GM23248 (cell line): ENCODE results near the gene CEACAM19. TPM values are rescaled to one million over a fixed set of nuclear protein-coding genes. Genes with fewer than 3 reads are reported as not detected.

Experiments
- DNase-seq: peaks from one replicate; pipeline ENCODE4 v3.0.0-alpha.2; 2015
- H2AFZ ChIP-seq: fragments of 200-600 bp; sonication (generic); 2 replicates; pipeline ENCODE4 v1.6.1; 2016; ENCODE audit warnings: antibody characterized with exemption
- H3F3A ChIP-seq: fragments of 200-600 bp; sonication (generic); 2 replicates; pipeline ENCODE4 v1.6.1; 2016; ENCODE audit warnings: mild to moderate bottlenecking, antibody characterized with exemption, mixed run types; ENCODE audit not compliant: insufficient read depth
- H3K27ac ChIP-seq: fragments of 200-600 bp; sonication (generic); 2 replicates; pipeline ENCODE4 v1.5.1; 2016; ENCODE audit warnings: mild to moderate bottlenecking
- H3K27me3 ChIP-seq: fragments of 200-600 bp; sonication (generic); replicated peaks from 2 replicates; pipeline ENCODE4 v1.6.1; 2016; ENCODE audit warnings: mild to moderate bottlenecking; ENCODE audit not compliant: insufficient read depth
- H3K36me3 ChIP-seq: fragments of 200-600 bp; sonication (generic); 2 replicates; pipeline ENCODE4 v1.6.1; 2016; ENCODE audit warnings: low read depth, mild to moderate bottlenecking
- H3K4me1 ChIP-seq: fragments of 200-600 bp; sonication (generic); 2 replicates; pipeline ENCODE4 v1.6.1; 2016; ENCODE audit warnings: mild to moderate bottlenecking; ENCODE audit not compliant: insufficient read depth
- H3K4me2 ChIP-seq: fragments of 200-600 bp; sonication (generic); one replicate; pipeline ENCODE4 v1.6.1; 2016; ENCODE audit warnings: mild to moderate bottlenecking; ENCODE audit not compliant: unreplicated experiment
- H3K4me3 ChIP-seq: fragments of 200-600 bp; sonication (generic); 2 replicates; pipeline ENCODE4 v1.5.1; 2016; ENCODE audit warnings: mild to moderate bottlenecking
- H3K79me2 ChIP-seq: fragments of 200-600 bp; sonication (generic); 2 replicates; pipeline ENCODE4 v1.6.1; 2016; ENCODE audit warnings: mild to moderate bottlenecking; ENCODE audit not compliant: insufficient read depth
- H3K9ac ChIP-seq: fragments of 200-600 bp; sonication (generic); 2 replicates; pipeline ENCODE4 v1.6.1; 2016; ENCODE audit warnings: mild to moderate bottlenecking
- H3K9me2 ChIP-seq: fragments of 200-600 bp; sonication (generic); 2 replicates; pipeline ENCODE4 v1.6.1; 2016; ENCODE audit warnings: mixed run types, mild to moderate bottlenecking, moderate library complexity; ENCODE audit not compliant: insufficient read depth
- H3K9me3 ChIP-seq: fragments of 200-600 bp; sonication (generic); one replicate; pipeline ENCODE4 v1.6.1; 2017; ENCODE audit warnings: low read depth
- H4K20me1 ChIP-seq: fragments of 200-600 bp; sonication (generic); 2 replicates; pipeline ENCODE4 v1.6.0; 2016; ENCODE audit not compliant: insufficient read depth
- EZH2 ChIP-seq: fragments of 200-600 bp; sonication (generic); IDR thresholded peaks from 2 replicates; pipeline ENCODE4 v1.6.1; 2018; ENCODE audit warnings: antibody characterized with exemption, mild to moderate bottlenecking; ENCODE audit not compliant: insufficient read depth, poor library complexity, severe bottlenecking
- EZH2phosphoT487 ChIP-seq: fragments of 200-600 bp; sonication (generic); IDR thresholded peaks from 2 replicates; pipeline ENCODE4 v1.6.1; 2018; ENCODE audit warnings: antibody characterized with exemption, moderate library complexity, mild to moderate bottlenecking, low read depth; ENCODE audit not compliant: insufficient read depth
- WGBS, 2 experiments: methylation state at CpG; one replicate each; pipeline ENCODE4 v1.1.6; 2015 to 2017; ENCODE audit warnings: low lambda C conversion rate in 2 of 2, low coverage in 1 of 2; ENCODE audit errors: missing lambda C conversion rate in 2 of 2; 5-methylcytosine and 5-hydroxymethylcytosine counted together
- in situ Hi-C: fragments of 300-500 bp; cut with MboI; formaldehyde crosslinking; loops from 2 replicates; pipeline ENCODE4 v1.15.0; 2020
- polyA plus RNA-seq: library from polyadenylated mRNA; unstranded; fragments of >200 nt; fragmentation: Nextera tagmentation; extraction: Ambion mirVana; gene quantifications from 2 replicates; pipeline ENCODE4 v1.2.1, GENCODE V29; 2016
- total RNA-seq: library from RNA; depleted of rRNA; stranded (reverse); fragments of >200 nt; shearing (Covaris generic); gene quantifications from 2 replicates; pipeline ENCODE4 v1.2.3, GENCODE V29; 2014

Gene CEACAM19
- total and polyA plus RNA-seq, 2 experiments from 2014 or later: 1.7 to 1.9 TPM

DNA sequence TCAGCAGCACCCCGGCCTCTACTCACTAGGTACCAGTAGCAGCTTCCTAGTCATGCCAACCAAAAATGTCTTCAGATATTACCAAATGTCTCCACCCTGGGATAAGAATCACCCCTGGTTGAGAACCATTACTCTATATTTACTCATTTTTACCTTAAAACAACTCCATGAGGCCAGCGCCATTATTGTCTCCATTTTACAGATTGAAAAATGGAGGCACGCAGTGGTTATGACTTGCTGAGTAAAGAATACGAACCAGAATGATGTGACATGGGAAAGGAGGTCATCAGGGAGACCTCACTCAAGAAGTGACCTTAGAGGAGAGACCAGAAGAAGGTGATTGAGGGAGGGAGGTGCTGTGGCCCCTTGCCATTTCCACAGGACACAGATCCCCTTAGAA lies 2.2 kb downstream of the CEACAM19 start:
- no peak for TF ChIP-seq EZH2
- no peak for TF ChIP-seq EZH2phosphoT487
- Histone ChIP-seq H3F3A (peaks cover 17% of the 10 kb centered on the region), H4K20me1 (no peaks in the 10 kb centered on the region), H3K79me2 (no peaks in the 10 kb centered on the region), H3K9ac (no peak overlapping the region), H3K27me3 (no peaks in the 10 kb centered on the region), H3K9me2 (no peaks in the 10 kb centered on the region), H2AFZ (no peak overlapping the region), H3K9me3 (no peaks in the 10 kb centered on the region), H3K4me1 (peaks cover 9% of the 10 kb centered on the region), H3K4me2 (no peak overlapping the region), H3K36me3 (no peaks in the 10 kb centered on the region), H3K4me3 (no peak overlapping the region), H3K27ac (no peak overlapping the region)
- in situ Hi-C loops: no loop called here
- 91 to 96% methylated on average over 4 of the region's 4 CpGs for WGBS, 2 experiments
- no peak for DNase-seq

DNA sequence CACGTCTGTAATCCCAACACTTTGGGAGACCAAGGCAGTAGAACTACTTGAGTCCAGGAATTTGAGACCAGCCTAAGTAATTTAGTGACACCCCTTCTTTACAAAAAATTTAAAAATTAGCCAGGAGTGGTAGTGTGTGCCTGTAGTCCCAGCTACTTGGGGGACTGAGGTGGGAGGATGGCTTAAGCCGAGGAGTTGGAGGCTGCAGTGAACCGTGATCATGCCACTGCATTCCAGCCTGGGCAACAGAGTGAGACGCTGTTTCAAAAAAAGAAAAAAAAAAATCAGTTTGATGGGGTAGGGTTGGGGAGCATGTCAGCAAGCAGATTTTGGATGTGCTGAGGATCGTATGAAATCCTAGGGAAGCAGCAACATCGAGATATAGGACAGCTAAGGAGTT lies 4.2 kb downstream of the CEACAM19 start:
- Histone ChIP-seq H3K9me2 (no peaks in the 10 kb centered on the region), H3K4me3 (no peak overlapping the region), H4K20me1 (no peaks in the 10 kb centered on the region), H2AFZ (no peak overlapping the region), H3F3A (peaks cover 17% of the 10 kb centered on the region), H3K27ac (no peak overlapping the region), H3K27me3 (no peaks in the 10 kb centered on the region), H3K9ac (no peak overlapping the region), H3K4me1 (peaks cover 9% of the 10 kb centered on the region), H3K36me3 (no peaks in the 10 kb centered on the region), H3K79me2 (no peaks in the 10 kb centered on the region), H3K9me3 (no peaks in the 10 kb centered on the region), H3K4me2 (no peak overlapping the region)
- TF ChIP-seq EZH2: no peak
- TF ChIP-seq EZH2phosphoT487: no peak
- in situ Hi-C loops: no loop called here
- 66 to 73% methylated on average over 6 of the region's 6 CpGs for WGBS, 2 experiments
- DNase-seq: no peak

DNA sequence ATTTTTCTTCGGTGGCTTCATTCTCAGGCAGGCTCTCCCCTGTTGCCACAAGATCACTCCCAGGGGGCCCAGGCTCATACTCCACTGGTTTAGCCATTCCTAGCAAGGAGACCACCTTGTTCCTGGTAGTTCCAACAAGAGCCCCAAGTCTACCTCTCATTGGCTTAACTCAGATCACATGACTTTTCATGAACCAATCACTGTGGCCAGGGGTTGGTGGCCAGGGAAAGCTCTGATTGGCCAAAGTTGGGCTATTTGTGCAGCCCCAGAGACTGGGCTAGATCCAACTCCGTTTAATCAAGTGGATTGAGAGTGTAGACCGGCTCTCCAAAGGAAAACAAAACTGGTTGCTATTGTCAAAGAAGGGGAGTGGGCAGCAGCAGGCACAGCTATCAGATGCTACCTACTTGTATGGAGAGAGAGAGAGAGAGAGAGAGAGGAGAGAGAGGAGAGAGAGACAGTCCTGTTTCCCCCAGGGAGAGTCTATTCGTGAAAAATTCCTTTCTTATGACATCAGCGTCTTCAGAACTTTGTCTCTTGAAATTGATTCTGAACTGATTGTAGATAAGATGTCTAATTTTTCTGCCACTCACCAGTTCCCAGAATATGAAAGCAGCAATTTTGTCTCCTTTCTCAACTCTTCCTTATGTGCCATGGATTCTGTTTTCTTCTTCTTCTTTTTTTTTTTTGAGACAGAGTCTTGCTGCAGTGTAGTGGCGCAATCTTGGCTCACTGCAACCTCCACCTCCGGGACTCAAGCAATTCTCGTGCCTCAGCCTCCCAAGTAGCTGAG lies 5.9 kb downstream of the CEACAM19 start:
- no peak for TF ChIP-seq EZH2
- no peak for TF ChIP-seq EZH2phosphoT487
- Histone ChIP-seq H3K27ac (no peak overlapping the region), H3K79me2 (no peaks in the 10 kb centered on the region), H3K27me3 (no peaks in the 10 kb centered on the region), H3F3A (peaks cover 17% of the 10 kb centered on the region), H4K20me1 (no peaks in the 10 kb centered on the region), H3K9ac (no peak overlapping the region), H3K9me2 (no peaks in the 10 kb centered on the region), H3K36me3 (no peaks in the 10 kb centered on the region), H3K4me2 (peak overlapping the region; percentile 12), H2AFZ (no peak overlapping the region), H3K4me3 (no peak overlapping the region), H3K9me3 (no peaks in the 10 kb centered on the region), H3K4me1 (peaks cover 9% of the 10 kb centered on the region)
- in situ Hi-C loops: no loop called here
- peak; percentile 67 for DNase-seq
- 61 to 62% methylated on average over 8 of the region's 8 CpGs for WGBS, 2 experiments

DNA sequence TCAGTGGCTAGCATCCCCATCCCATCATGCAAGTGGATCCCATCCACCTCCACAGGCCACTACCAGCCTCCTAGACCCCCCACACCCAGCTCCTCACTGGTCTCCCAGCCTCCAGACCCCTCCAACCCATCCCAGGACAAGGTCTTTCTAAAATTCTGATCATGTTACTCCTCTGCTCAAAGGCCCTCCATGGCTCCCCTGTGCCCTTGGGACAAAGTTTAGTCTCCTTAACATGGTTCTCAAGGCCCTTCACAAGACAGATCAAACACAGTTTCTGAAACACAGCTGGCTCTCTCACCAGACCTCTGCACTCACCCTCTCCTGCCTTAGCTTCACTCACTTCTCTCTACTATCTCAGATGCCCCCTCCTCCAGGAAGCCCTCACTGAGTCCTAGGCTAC lies 9.3 kb downstream of the CEACAM19 start:
- no peak for DNase-seq
- no peaks in the 10 kb centered on the region for H3K79me2 ChIP-seq
- H3F3A ChIP-seq: peaks cover 17% of the 10 kb centered on the region; the same call in 1 of the 2 replicates
- H3K9ac ChIP-seq: no peak overlapping the region
- no peaks in the 10 kb centered on the region for H3K36me3 ChIP-seq
- no peaks in the 10 kb centered on the region for H4K20me1 ChIP-seq
- no peaks in the 10 kb centered on the region for H3K27me3 ChIP-seq
- peaks cover 13% of the 10 kb centered on the region for H3K4me1 ChIP-seq
- TF ChIP-seq EZH2 (no peak), EZH2phosphoT487 (no peak)
- no peaks in the 10 kb centered on the region for H3K9me2 ChIP-seq
- H3K9me3 ChIP-seq: no peaks in the 10 kb centered on the region
- no peak overlapping the region for H3K4me2 ChIP-seq
- no peak overlapping the region for H3K27ac ChIP-seq
- H2AFZ ChIP-seq: no peak overlapping the region
- no peak overlapping the region for H3K4me3 ChIP-seq
- in situ Hi-C loops: no loop called here
